Sigmoid colon (tissue), 3 donors: ENCODE results near the gene SPOCK1.

Source experiments
- CTCF ChIP-seq, 4 experiments: fragments of 450-650 bp in 3 of 4; fragments of 200-600 bp in 1 of 4; IDR thresholded peaks; one replicate each; pipeline ENCODE4 v1.5.1; 2016 to 2019; ENCODE audit warnings: antibody characterized with exemption in 4 of 4, mild to moderate bottlenecking in 3 of 4, moderate library complexity in 2 of 4
- POLR2A ChIP-seq, 2 donors: fragments of 450-650 bp; IDR thresholded peaks; one replicate each; pipeline ENCODE4 v1.6.1; 2016; ENCODE audit warnings: antibody characterized with exemption in 2 of 2, mild to moderate bottlenecking in 2 of 2, moderate library complexity in 2 of 2

- TF ChIP-seq CTCF (IDR thresholded peaks at IDR 0.05) (no peak), POLR2A (IDR thresholded peaks at IDR 0.05) (no peak)
Measured at GRCh38 chr5:137393196-137393993, 105.7 kb downstream of the SPOCK1 start.
